GM21529 (cell line): ENCODE measurements around the gene SPON1.
"Not testable (repeated sequence)": the region's sequence is repeated elsewhere in the genome, so short reads cannot be mapped to it uniquely, and the experiment has no call there.

Experiments used
- ATAC-seq: cut with Tn5 transposase; IDR thresholded peaks from one replicate; pipeline ENCODE4 v1.9.1; 2021; ENCODE audit not compliant: unreplicated experiment

Gene SPON1

DNA sequence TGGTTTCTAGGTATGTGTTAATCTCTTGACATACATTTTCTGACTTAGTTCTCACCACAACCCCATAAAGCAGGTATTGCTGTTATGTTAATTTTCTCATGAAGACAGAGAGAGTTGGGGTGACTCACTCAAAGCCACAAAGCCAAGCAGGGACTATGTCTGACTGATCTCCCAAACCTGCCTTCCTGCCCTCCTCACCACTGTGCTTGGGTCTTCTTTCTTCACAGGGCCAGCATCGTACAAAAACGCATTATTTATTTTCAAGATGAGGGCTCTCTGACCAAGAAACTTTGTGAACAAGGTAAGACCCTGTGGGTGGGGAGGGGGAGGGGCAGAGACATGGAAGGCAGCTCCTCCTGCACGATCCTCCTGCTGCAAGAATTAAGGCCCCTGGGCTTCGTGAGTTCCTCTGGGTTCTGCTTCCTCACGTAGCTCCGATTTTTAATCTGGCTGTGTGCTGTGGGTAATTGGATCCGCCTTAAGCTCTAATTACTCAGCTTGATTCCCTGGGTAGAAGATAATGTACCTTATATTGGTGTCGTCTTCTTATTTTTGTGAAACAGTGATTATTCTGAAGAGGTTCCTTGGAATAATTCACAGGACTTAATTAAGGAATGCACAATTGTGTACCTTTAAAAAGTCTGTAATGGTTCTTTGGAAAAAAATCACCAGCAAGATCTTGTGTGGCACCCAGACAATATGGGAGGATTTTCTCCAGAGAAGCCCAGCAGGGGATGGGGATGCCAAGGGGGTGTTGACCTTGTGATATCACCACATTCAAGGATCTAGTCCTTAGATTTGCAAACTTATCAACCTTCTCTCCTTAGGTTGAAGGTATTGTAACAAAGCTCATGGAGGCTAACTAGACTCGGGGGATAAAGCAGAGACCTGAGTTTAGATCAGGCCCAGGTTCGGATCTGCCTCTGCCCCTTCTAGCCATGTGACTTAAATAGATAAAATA is 112.9 kb downstream of the SPON1 start:
- ATAC-seq = no peak

GRCh38 chr11:14079011-14079410 is 116.5 kb downstream of the SPON1 start:
- no peak for ATAC-seq

DNA sequence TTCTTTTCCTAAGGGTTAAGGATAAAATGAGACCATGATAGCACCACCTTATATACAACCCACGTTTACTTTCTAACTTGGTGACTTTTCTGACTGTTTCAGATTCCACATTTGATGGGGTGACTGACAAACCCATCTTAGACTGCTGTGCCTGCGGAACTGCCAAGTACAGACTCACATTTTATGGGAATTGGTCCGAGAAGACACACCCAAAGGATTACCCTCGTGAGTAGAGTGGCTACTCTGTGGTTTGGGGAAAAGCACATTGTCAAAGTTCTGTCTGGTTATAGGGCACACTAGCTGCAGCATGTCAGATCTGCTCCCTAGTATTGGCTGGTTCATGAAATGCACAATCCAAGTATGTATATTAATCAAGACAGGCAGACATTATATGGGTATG is 117.3 kb downstream of the SPON1 start:
- no peak for ATAC-seq

DNA sequence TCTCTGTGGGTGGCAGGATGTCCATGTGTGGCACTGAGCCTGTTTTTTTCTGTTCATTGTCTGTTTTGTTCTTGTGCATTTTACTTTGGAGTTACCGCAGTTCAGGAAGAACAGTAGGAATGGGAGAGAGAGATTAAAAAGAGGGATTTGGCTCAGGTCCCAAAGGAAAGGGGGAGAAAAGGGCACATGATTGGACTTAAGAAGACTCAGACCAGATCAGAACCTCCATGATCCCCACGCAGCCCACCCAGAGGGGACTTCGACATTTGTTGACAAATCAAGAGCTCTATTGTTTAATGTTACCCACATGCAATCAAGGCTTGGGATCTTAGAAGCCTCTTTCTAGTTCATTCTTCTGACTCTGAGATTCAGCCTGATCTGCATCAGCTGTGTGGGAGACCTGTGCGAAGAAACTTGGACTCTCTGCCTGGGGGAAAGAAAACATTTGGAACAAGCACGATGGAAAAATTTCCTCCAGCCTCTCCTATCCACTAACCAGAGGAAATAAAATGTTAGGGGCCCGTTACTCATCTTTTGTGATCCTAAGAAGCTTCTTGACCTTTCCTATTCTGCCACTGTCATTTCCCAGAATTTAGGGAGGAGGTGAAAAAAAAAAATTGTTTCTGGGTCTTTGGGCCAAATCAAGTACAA is 119.2 kb downstream of the SPON1 start:
- ATAC-seq = no peak

DNA sequence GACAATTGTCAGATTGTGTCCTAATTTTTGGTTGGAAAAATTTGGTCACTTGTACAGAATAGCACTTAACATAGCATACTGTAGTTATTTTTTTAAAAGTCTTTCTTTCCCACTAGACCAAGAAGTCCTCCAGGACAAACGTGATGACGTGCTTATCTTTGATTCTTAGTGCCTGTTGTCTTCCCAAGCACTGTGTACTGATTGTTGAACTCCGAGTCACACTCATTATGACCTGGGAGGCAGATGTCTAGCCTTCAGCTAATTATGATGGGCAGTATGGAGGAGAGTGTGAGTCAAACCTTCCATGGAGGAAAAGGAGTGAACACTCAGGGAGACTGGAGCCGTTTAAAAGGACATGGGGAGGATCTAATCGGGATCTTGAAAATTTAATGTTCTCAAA is 119.8 kb downstream of the SPON1 start:
- no peak for ATAC-seq

- ATAC-seq = not testable (repeated sequence)
Measured at GRCh38 chr11:14088861-14089260, 126.3 kb downstream of the SPON1 start.

GRCh38 chr11:14089690-14090462 is 127.4 kb downstream of the SPON1 start:
- no peak for ATAC-seq

DNA sequence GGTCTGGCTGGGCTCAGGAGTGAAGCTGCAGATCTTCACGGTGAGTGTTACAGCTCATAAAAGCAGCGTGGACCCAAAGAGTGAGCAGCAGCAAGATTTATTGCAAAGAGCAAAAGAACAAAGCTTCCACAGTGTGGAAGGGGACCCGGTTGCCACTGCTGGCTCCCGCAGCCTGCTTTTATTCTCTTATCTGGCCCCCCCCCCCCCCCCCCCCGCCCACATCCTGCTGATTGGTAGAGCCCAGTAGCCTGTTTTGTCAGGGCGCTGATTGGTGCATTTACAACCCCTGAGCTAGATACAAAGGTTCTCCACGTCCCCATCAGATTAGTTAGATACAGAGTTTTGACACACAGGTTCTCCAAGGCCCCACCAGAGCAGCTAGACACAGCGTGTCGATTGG is 128.1 kb downstream of the SPON1 start:
- not testable (repeated sequence) for ATAC-seq

DNA sequence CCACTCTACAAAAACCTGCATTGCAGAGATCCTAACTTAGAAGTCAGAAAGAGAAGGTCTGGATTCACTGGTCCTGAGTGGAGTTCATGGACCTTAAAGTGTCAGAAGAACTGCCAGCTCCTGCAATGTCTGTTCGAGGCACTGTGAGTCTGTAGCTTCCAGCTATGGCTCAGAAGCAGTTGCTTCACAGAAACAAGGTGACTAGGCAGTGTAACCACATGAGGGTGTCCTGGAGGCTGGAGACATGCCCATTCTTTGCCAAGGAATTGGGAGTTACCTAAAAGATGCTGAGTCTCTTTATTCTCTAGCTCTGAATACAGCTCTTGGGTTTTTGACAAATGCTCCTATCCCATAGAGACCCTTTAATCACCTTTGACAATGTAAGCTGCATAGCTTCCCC is 130.5 kb downstream of the SPON1 start:
- ATAC-seq = no peak

GRCh38 chr11:14094481-14095037 is 132.0 kb downstream of the SPON1 start:
- ATAC-seq = no peak

- no peak for ATAC-seq
Measured at GRCh38 chr11:14095882-14096281, 133.4 kb downstream of the SPON1 start.

DNA sequence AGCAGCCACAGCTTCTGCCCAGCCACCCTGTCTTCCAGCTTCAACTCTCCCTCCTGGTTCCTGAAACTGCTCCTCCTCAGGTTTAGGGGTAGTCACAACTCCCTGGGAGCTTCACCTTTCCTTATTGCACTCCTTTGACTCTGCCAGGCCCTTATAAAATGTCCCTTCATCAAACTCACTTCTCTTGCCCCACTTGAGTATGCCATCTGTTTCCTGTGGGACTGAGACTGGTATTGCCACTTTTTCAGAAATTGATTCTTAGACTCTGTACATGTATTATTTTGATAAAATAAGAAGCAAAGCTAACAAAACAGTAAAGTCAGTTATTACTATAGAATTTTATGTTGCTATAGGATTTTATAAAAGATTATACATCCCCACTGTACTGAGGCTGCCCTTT is 134.1 kb downstream of the SPON1 start:
- ATAC-seq = no peak

DNA sequence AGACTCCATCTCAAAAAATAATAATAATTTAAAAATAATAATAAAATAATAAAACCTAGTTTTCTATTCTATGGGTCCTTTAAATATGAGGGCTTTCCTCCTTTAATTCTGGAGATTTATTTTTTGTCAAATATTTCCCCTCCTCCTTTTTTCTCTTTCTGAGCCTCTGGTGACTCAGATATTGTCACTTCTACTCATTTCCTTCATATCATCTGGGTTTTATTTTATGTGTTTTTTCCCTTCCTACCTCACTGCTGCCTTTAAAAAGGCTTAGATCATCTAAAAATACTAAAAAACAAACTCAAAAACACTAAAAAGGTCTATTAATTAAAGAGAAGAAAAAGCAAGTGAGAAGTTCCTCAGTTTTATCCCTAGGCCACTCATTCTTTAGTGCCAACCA is 138.9 kb downstream of the SPON1 start:
- ATAC-seq = no peak

DNA sequence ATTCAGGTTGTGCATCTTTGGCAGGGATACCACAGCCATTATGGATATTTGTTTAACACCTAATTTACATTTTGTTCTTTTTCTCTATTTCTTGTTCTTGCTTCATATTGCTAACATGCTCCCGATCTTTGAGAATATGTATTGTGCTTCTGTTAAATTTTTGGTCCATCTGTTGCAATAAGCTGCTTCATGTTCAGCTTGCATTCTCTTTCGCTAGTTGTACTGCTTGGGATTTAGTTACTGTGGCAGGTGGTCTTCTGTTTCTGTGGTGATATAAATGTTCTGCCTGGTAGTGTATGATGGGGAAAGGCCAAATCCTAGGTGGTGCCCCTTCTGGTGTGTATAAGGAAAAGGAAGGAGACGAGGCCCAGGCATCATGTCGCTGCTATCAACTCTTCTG is 140.2 kb downstream of the SPON1 start:
- ATAC-seq = no peak

- no peak for ATAC-seq
Measured at GRCh38 chr11:14105446-14105845, 142.9 kb downstream of the SPON1 start.

- ATAC-seq = no peak
Measured at GRCh38 chr11:14106303-14107049, 144.0 kb downstream of the SPON1 start.

DNA sequence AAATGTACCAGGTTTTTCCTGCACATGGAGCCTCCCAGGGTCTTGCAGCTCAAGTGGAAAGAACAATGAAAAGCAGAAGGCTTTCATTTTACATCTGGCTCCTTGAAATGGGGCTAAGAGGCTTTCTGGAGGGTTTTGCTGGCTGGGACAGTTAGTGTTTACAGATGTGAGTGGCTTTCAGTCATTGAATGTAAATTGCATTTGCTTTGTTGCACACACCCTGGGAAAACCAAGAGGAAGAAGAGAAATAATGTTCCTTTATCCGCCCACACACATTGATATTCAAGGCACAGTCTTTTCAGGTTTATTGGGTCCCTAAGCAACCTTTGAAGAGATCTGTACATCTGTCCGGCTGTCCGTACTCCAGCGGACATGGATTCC is 144.5 kb downstream of the SPON1 start:
- ATAC-seq = no peak

GRCh38 chr11:14109742-14110141 is 147.2 kb downstream of the SPON1 start:
- ATAC-seq = no peak

DNA sequence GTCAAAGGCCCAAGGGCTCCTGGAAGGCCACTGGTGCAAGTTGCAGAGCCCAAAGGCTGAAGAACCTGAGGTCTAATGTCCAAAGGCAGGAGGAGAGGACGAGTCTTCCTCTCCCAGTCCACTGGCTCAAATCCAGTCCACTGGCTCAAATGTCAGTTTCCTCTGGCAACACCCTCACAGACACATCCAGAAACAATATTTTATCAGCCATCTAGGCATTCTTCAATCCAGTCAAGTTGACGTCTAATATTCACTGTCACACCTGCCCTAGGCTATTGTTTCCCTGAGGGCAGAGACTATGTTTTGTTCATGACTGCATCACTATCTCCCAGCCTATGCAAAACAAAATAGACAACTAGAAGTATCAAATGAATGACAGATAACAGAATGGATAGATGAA is 148.1 kb downstream of the SPON1 start:
- ATAC-seq = no peak

GRCh38 chr11:14111496-14111895 is 149.0 kb downstream of the SPON1 start:
- ATAC-seq = no peak

DNA sequence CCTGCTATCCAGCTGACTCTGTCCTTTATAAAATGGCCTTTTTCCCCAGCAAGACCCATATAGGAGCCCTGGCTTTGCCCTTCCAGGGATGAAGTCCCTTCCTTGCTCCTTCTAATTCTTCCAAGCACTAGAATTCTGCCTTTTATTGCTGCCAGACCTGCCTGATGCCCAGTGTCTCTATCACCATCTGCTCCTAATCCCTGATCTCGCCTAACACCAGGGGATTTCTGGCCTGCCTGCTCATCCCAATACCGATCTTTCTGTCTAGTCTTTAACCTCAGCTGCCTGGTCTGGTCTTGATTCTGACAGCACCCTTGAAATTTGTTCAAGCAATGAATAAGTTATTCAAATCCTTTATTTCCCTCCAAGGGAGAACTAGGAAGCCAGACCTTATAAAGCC is 150.2 kb downstream of the SPON1 start:
- ATAC-seq = no peak
